HuH-7 (cell line): ENCODE data around the gene DCAF5.

ENCODE experiments used
- DNase-seq: peaks from one replicate; pipeline ENCODE4 v3.0.0; 2011; ENCODE audit warnings: low spot score

The DCAF5 gene

GRCh38 chr14:69006346-69006745 lies 146.6 kb downstream of the DCAF5 start:
- no peak for DNase-seq

DNA sequence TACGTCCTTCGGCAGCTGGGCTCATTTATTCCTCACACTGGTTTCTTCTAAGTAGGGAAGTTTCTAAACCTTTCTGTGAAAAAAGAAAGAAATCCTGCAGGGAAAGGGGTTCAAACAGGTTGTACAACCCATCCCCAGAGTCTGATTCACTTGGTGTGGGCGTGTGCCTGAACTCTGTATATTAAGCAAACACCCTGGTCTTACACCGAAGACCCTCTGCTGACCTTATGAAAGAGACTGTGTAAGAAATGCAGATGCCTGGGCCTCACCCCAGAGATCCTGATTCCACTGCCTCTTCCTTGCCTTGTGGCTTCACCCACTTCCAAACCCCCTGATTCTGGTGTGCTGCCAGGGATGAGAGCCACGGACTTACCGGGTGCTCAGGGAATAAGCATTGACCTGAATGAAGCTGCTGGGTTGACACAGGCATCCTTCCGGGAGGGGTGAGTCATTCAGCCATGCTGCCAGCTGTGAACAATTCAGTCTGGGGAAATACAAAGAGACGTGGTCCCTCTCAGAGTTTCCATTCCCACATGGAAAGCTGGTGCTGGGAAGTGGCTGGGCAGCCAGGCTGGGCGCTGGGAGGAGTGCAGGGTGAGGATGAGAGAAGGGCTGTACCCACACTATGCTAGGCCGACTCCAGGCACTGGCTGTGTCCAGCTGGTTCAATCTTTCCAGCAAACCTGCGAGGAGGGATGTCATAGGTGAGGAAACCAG lies 147.3 kb downstream of the DCAF5 start:
- no peak for DNase-seq

DNA sequence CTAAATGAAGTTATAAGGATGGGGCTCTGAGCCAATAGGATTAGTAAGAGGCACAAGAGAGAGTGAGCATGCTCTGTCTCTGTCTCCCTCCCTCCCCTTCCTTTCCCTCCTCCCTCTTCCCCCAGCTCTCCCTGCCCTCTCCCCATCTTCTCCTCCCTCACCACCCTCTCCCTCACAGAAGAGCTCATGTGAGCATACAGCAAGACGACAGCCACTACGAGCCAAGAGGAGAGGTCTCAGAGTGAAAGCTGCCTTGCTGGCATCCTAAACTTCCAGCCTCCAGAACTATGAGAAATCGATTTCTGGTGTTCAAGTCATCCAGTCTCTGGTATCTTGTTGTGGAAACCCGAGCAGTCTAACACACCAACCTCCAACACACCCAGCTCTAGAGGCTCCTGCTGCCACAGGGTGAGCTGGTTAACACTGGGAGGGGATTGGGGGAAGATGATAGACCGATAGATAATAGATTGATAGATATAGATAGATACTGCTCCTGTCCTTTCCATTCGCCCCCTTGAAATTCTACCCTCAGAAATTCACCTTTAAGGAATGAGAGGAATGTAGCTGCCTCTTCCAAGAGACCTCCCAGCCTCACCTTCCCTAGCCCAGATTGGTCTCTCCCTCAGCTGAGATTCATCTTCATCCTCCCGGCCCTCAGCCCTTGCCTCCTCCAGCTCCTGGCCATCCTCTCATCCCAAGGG lies 148.0 kb downstream of the DCAF5 start:
- no peak for DNase-seq

DNA sequence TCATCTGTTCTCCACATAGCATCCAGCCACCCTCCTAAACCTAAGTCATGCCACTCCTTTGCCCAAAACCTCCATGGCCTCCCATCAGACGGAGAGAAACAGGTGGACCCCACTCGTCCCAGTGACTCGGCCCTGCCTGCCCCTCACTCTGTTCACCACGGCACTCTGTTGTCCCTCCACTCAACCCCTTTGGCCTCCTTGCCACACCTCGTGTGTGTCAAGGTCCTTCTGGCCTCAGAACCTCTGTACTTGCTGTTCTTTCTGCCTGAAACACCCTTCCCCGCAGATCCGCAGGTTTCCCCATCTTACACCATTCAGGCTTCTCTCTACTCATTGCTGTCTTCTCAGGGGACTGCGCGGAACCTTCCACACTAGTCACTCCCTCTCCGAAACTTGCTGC lies 149.3 kb downstream of the DCAF5 start:
- no peak for DNase-seq

GRCh38 chr14:69002069-69002468 lies 150.8 kb downstream of the DCAF5 start:
- DNase-seq = peak; percentile 60

- no peak for DNase-seq
Measured at GRCh38 chr14:69001375-69001774, 151.5 kb downstream of the DCAF5 start.
